Esophagus muscularis mucosa (tissue), 4 donors: ENCODE measurements around the gene F2R. TPM values are rescaled to one million over a fixed set of nuclear protein-coding genes. Genes with fewer than 3 reads are reported as not detected.

Source experiments
- DNase-seq: peaks from one replicate; pipeline ENCODE4 v3.0.0-alpha.2; 2017; ENCODE audit errors: extremely low spot score
- H3K27ac ChIP-seq, 4 donors: fragments of 200-600 bp; sonication (generic); replicated peaks in 1 of 4; 1 replicate in 3 of 4; 2 replicates in 1 of 4; pipeline ENCODE4 v1.5.1; 2016 to 2019; ENCODE audit warnings: mild to moderate bottlenecking in 1 of 4
- H3K27me3 ChIP-seq, 4 donors: fragments of 200-600 bp; sonication (generic); one replicate each; pipeline versions ENCODE4 v1.5.1 to v1.6.0; 2016 to 2019
- H3K36me3 ChIP-seq, 4 donors: fragments of 200-600 bp; sonication (generic); one replicate each; pipeline ENCODE4 v1.5.1; 2016 to 2019
- H3K4me1 ChIP-seq, 4 donors: fragments of 200-600 bp; sonication (generic); one replicate each; pipeline ENCODE4 v1.5.1; 2016 to 2019
- H3K4me3 ChIP-seq, 4 donors: fragments of 200-600 bp; sonication (generic); 1 replicate in 2 of 4; 2 replicates in 2 of 4; pipeline ENCODE4 v1.5.1; 2016 to 2019; ENCODE audit warnings: mild to moderate bottlenecking in 4 of 4, moderate library complexity in 1 of 4
- H3K9me3 ChIP-seq, 4 donors: fragments of 200-600 bp; sonication (generic); 1 replicate in 3 of 4; 2 replicates in 1 of 4; pipeline ENCODE4 v1.5.1; 2016 to 2019
- EP300 ChIP-seq: sonication (generic); formaldehyde crosslinking; IDR thresholded peaks from one replicate; pipeline ENCODE4 v1.6.1; 2017; ENCODE audit warnings: antibody characterized with exemption
- POLR2A ChIP-seq: fragments of 450-650 bp; IDR thresholded peaks from one replicate; pipeline ENCODE4 v1.6.1; 2017; ENCODE audit warnings: antibody characterized with exemption, moderate library complexity, mild to moderate bottlenecking, low read depth
- POLR2AphosphoS5 ChIP-seq, 2 donors: sonication (generic); formaldehyde crosslinking; IDR thresholded peaks; one replicate each; pipeline ENCODE4 v1.6.1; 2017; ENCODE audit warnings: antibody characterized with exemption in 2 of 2
- WGBS: methylation state at CpG from one replicate; pipeline ENCODE4 v1.1.5; 2018; 5-methylcytosine and 5-hydroxymethylcytosine counted together
- intact Hi-C: fragments of 100-400 bp; cut with DNase I; formaldehyde crosslinking; loops from one replicate; pipeline ENCODE4 v1.15.1; 2023
- total RNA-seq, 4 donors: library from RNA; depleted of rRNA; stranded (reverse); fragments of >200 nt; gene quantifications; one replicate each; pipeline versions ENCODE4 v1.1.0 to v1.2.1, GENCODE V29; 2016
- TF ChIP-seq, protein P1 (sequence below), 3 experiments: fragments of 200-600 bp in 2 of 3; fragments of 450-650 bp in 1 of 3; sonication (generic) in 2 of 3; IDR thresholded peaks; one replicate each; pipeline ENCODE4 v1.5.1; 2017 to 2019; ENCODE audit warnings: antibody characterized with exemption in 3 of 3, mild to moderate bottlenecking in 2 of 3, moderate library complexity in 1 of 3

F2R gene
- 10 to 100 TPM; 12.1 to 14.1 (median 13.9) TPM for total RNA-seq

DNA sequence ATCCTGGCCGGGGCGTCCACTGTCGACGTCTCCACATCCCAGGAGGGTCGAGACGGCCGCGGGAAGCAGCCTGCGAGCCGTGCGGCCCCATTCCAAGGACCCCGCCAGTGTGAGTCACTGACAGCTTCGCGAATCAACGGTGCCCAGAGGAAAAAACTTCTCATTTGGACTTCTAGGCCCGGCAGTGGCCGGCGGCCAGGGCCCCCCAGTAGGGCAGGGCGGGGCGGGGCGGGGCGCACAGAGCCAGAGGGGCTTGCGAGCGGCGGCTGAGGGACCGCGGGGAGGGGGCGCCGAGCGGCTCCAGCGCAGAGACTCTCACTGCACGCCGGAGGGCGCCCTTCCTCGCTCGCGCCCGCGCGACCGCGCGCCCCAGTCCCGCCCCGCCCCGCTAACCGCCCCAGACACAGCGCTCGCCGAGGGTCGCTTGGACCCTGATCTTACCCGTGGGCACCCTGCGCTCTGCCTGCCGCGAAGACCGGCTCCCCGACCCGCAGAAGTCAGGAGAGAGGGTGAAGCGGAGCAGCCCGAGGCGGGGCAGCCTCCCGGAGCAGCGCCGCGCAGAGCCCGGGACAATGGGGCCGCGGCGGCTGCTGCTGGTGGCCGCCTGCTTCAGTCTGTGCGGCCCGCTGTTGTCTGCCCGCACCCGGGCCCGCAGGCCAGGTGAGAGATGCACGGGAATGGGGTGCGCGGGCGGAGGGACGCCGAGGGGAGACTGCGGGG is at the start of gene F2R:
Gene F2R (plus strand): TSS at position 391 of the 720 bp plus-strand sequence. CDS start 182 bp downstream, at position 573.
- Histone ChIP-seq H3K27ac (peak within 1 kb of the TSS; percentile 54 to 68 (median 62)), H3K4me3 (peak within 1 kb of the TSS; percentile 60 to 68 (median 64)), H3K4me1 (peaks cover 6 to 30% (median 23%) of the 10 kb centered on the region in 4 donors), H3K27me3 (peaks cover 0 to 42% (median 8%) of the 10 kb centered on the region in 4 donors), H3K9me3 (no peaks in the 10 kb centered on the region), H3K36me3 (no peaks in the 10 kb centered on the region)
- intact Hi-C loops: no loop called here
- DNase-seq: no peak
- TF ChIP-seq EP300 (no peak), POLR2AphosphoS5 (IDR thresholded peaks at IDR 0.05) (no peak), POLR2A (no peak)
- TF ChIP-seq, protein P1, sequence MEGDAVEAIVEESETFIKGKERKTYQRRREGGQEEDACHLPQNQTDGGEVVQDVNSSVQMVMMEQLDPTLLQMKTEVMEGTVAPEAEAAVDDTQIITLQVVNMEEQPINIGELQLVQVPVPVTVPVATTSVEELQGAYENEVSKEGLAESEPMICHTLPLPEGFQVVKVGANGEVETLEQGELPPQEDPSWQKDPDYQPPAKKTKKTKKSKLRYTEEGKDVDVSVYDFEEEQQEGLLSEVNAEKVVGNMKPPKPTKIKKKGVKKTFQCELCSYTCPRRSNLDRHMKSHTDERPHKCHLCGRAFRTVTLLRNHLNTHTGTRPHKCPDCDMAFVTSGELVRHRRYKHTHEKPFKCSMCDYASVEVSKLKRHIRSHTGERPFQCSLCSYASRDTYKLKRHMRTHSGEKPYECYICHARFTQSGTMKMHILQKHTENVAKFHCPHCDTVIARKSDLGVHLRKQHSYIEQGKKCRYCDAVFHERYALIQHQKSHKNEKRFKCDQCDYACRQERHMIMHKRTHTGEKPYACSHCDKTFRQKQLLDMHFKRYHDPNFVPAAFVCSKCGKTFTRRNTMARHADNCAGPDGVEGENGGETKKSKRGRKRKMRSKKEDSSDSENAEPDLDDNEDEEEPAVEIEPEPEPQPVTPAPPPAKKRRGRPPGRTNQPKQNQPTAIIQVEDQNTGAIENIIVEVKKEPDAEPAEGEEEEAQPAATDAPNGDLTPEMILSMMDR (IDR thresholded peaks at IDR 0.05): peak; percentile 26 to 53 (median 36)
- 1% methylated on average over 14 of the region's 82 CpGs for WGBS

DNA sequence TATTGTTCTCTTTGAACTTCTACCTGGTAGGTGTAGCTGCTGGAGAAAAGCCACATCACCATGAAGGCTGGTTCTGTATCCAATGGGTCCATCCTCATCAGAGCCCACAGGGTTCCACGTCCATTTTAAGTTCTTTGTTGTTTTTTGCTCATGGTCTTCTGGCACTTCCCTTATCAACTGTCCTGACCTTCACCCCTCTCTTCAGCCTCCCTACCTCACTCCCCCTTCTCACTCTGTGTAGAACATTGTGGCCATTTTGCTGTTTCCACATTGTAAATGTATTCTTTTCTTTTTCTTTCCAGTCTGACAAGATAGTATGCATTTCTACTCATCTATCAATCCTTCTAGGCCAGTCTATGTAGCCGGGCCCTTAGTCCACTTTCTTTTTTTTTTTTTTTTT is 48.4 kb upstream of the F2R start:
- intact Hi-C loops: no loop called here
- Histone ChIP-seq H3K4me1 (no peaks in the 10 kb centered on the region), H3K36me3 (no peaks in the 10 kb centered on the region), H3K27me3 (no peaks in the 10 kb centered on the region), H3K27ac (no peak overlapping the region), H3K9me3 (no peaks in the 10 kb centered on the region), H3K4me3 (no peak overlapping the region)
- no peak for DNase-seq
- 86% methylated on average over 2 of the region's 2 CpGs for WGBS
- TF ChIP-seq EP300 (no peak), POLR2AphosphoS5 (IDR thresholded peaks at IDR 0.05) (no peak), POLR2A (no peak)

DNA sequence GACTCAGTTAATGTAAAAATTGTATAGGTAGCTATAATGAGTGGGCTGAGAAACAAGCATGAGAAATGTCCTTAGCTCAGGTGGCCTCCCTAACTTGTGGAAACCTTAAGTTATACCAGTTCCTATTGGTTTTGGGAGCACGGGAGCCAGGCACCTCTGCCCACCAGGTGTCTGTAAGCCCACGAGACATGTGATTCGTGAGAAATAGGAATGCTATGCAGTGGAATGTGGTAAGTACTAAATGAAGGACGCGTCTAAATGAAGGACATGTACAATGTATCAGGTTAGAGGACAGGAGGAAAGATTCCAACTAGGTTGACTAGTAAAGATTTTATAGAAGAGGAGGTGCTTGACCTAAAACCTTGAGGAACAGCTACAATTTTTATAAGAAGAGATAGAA is 46.7 kb upstream of the F2R start:
- WGBS: 96% methylated on average over 5 of the region's 5 CpGs
- no peaks in the 10 kb centered on the region for H3K9me3 ChIP-seq
- H3K27me3 ChIP-seq: no peaks in the 10 kb centered on the region
- intact Hi-C loops: no loop called here
- H3K27ac ChIP-seq: no peak overlapping the region
- H3K4me3 ChIP-seq: no peak overlapping the region
- no peaks in the 10 kb centered on the region for H3K4me1 ChIP-seq
- no peak for DNase-seq
- H3K36me3 ChIP-seq: no peaks in the 10 kb centered on the region
- TF ChIP-seq POLR2AphosphoS5 (IDR thresholded peaks at IDR 0.05) (no peak), POLR2A (no peak), EP300 (no peak)
- TF ChIP-seq, protein P1 (IDR thresholded peaks at IDR 0.05): no peak

DNA sequence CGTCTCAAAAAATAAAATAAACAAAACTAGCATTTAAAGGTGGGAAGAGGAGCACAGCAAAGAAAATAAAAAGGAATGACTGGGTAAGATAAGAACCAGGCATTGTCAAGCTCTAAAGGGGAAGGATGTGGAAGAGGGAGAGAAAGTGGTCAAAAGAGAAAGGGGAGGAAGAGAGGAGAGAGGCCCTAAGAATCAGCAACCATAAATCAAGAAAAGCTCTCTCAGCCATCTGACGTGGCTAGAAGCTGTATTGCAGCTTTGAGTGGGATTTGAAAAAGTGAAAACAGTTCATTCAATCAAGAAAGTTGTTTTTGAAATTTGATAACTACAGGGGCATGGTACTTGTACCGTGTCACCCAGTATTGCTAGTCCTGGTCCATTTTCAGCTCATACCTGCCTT is 45.4 kb upstream of the F2R start:
- Histone ChIP-seq H3K36me3 (no peaks in the 10 kb centered on the region), H3K9me3 (no peaks in the 10 kb centered on the region), H3K27ac (no peak overlapping the region), H3K4me3 (no peak overlapping the region), H3K27me3 (no peaks in the 10 kb centered on the region), H3K4me1 (no peaks in the 10 kb centered on the region)
- intact Hi-C loops: no loop called here
- WGBS: 76% methylated on average over 3 of the region's 3 CpGs
- DNase-seq: no peak
- TF ChIP-seq POLR2AphosphoS5 (IDR thresholded peaks at IDR 0.05) (no peak), EP300 (no peak), POLR2A (no peak)
- TF ChIP-seq, protein P1 (IDR thresholded peaks at IDR 0.05): no peak

DNA sequence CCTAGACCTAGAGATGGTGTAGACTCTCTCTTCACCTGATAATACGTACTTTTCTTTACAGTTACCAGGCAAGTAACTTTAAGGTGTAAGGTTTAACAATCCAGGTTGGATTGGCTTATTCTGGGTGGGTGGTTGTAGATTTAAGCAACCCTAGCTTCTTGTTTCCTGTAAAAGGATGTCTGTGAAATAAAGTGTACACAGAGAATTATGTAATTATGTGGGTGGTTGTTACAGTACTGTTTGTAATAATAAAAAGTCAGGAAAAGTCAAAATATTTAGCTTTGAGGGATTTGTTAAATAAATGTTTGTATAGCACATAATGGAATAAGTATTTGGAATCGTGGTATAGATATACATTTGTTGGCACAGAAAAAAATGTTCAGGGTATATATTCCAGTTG is 43.7 kb upstream of the F2R start:
- intact Hi-C loops: no loop called here

More for the DNA sequence above, 43.7 kb upstream of the F2R start:
- Histone ChIP-seq H3K27ac (no peak overlapping the region), H3K4me1 (no peaks in the 10 kb centered on the region), H3K9me3 (no peaks in the 10 kb centered on the region), H3K4me3 (no peak overlapping the region), H3K36me3 (no peaks in the 10 kb centered on the region), H3K27me3 (no peaks in the 10 kb centered on the region)
- no peak for DNase-seq
- whole genome bisulfite sequencing: 61% methylated on average over 2 of the region's 2 CpGs
- TF ChIP-seq EP300 (no peak), POLR2A (no peak), POLR2AphosphoS5 (IDR thresholded peaks at IDR 0.05) (no peak)
- TF ChIP-seq, protein P1 (IDR thresholded peaks at IDR 0.05): no peak
